GM12891 (cell line): ENCODE measurements around the gene PRG3. TPM values are rescaled to one million over a fixed set of nuclear protein-coding genes. Genes with fewer than 3 reads are reported as not detected.

ENCODE experiments used
- DNase-seq: peaks from one replicate; pipeline ENCODE4 v3.0.0; 2011; ENCODE audit warnings: low spot score; ENCODE audit not compliant: insufficient read length
- FAIRE-seq: peaks from 2 replicates; lab custom pipeline; 2011; peaks lifted over from hg19 to GRCh38; lab: Jason Lieb, UNC
- PAX5 ChIP-seq: IDR thresholded peaks from 2 replicates; pipeline ENCODE4 v1.6.1; 2011; ENCODE audit warnings: low read length, moderate library complexity, mild to moderate bottlenecking; ENCODE audit not compliant: insufficient read depth, severe bottlenecking
- POLR2A ChIP-seq: IDR thresholded peaks from 2 replicates; pipeline ENCODE4 v1.6.1; 2011; ENCODE audit warnings: low read depth, low read length, control low read depth
- POLR2AphosphoS5 ChIP-seq: IDR thresholded peaks from 2 replicates; pipeline ENCODE4 v1.6.1; 2011; ENCODE audit warnings: low read depth, low read length, control low read depth
- POU2F2 ChIP-seq: IDR thresholded peaks from 2 replicates; pipeline ENCODE4 v1.6.1; 2011; ENCODE audit warnings: low read depth, mild to moderate bottlenecking, control low read depth, low read length, moderate library complexity
- SPI1 ChIP-seq: IDR thresholded peaks from 2 replicates; pipeline ENCODE4 v1.6.1; 2011; ENCODE audit warnings: low read depth, low read length, control low read depth
- TAF1 ChIP-seq: IDR thresholded peaks from 2 replicates; pipeline ENCODE4 v1.6.1; 2011; ENCODE audit warnings: low read depth, low read length, control low read depth
- polyA plus RNA-seq: library from polyadenylated mRNA; unstranded; fragments of >200 nt; gene quantifications from one replicate; pipeline ENCODE4 v1.2.1, GENCODE V29; 2012; ENCODE audit warnings: low read depth, missing spikeins, inconsistent platforms; ENCODE audit not compliant: missing spikeins

Gene PRG3
- polyA plus RNA-seq: not detected

GRCh38 chr11:57380975-57381374 is at the start of gene PRG3:
Gene PRG3, minus strand, starts transcription at chr11:57381150. Its CDS starts 442 bp downstream, at chr11:57380708.
- FAIRE-seq: no peak
- TF ChIP-seq SPI1: no peak
- no peak for TF ChIP-seq POU2F2

GRCh38 chr11:57429946-57430345 is 49.0 kb upstream of the PRG3 start:
- no peak for FAIRE-seq
- TF ChIP-seq POU2F2: no peak
- TF ChIP-seq SPI1: no peak
- TF ChIP-seq TAF1: no peak
- TF ChIP-seq POLR2A: no peak
- no peak for TF ChIP-seq PAX5
- TF ChIP-seq POLR2AphosphoS5: no peak
- no peak for DNase-seq

More at GRCh38 chr11:57380975-57381374, at the start of gene PRG3:
- DNase-seq: no peak

- no peak for FAIRE-seq
- TF ChIP-seq SPI1 (no peak), POU2F2 (no peak), TAF1 (no peak), PAX5 (no peak), POLR2A (no peak), POLR2AphosphoS5 (no peak)
- DNase-seq: no peak
Observed at GRCh38 chr11:57428643-57429042, 47.7 kb upstream of the PRG3 start.

- TF ChIP-seq SPI1 (no peak), POLR2A (no peak), POLR2AphosphoS5 (no peak), TAF1 (no peak), PAX5 (no peak), POU2F2 (no peak)
- DNase-seq: no peak
- FAIRE-seq: no peak
Observed at GRCh38 chr11:57427727-57428082, 46.8 kb upstream of the PRG3 start.

- DNase-seq: peak; percentile 58
- TF ChIP-seq POLR2A (peak; percentile 90), TAF1 (peak; percentile 63), POLR2AphosphoS5 (peak; percentile 80), PAX5 (no peak), POU2F2 (no peak), SPI1 (peak; percentile 31; the same call in 1 of the 2 replicates)
- FAIRE-seq: peak; percentile 98
Observed at GRCh38 chr11:57426929-57427726, 46.2 kb upstream of the PRG3 start, which contains the start of gene SLC43A3. Gene SLC43A3, minus strand, starts transcription at chr11:57427121. Its CDS starts 949 bp downstream, at chr11:57426172.

GRCh38 chr11:57426439-57426928 is 45.5 kb upstream of the PRG3 start:
- no peak for TF ChIP-seq PAX5
- no peak for TF ChIP-seq POLR2A
- no peak for TF ChIP-seq POU2F2
- no peak for TF ChIP-seq TAF1
- TF ChIP-seq POLR2AphosphoS5: no peak; the same call in 1 of the 2 replicates
- no peak for TF ChIP-seq SPI1
- no peak for FAIRE-seq
- no peak for DNase-seq

GRCh38 chr11:57425565-57426438 is 44.9 kb upstream of the PRG3 start:
- no peak for DNase-seq
- TF ChIP-seq PAX5: no peak
- no peak for TF ChIP-seq POU2F2
- TF ChIP-seq SPI1: no peak
- no peak for TF ChIP-seq TAF1
- no peak for TF ChIP-seq POLR2A
- no peak for TF ChIP-seq POLR2AphosphoS5
- no peak for FAIRE-seq

GRCh38 chr11:57424792-57425564 is 44.0 kb upstream of the PRG3 start:
- peak; percentile 83 for TF ChIP-seq POU2F2
- peak; percentile 62 for TF ChIP-seq SPI1
- TF ChIP-seq PAX5: no peak
- no peak; the same call in none of the 2 replicates for TF ChIP-seq POLR2AphosphoS5
- peak; percentile 60 for TF ChIP-seq TAF1
- TF ChIP-seq POLR2A: peak; percentile 79
- DNase-seq: peak; percentile 60
- FAIRE-seq: no peak

GRCh38 chr11:57424137-57424791 is 43.3 kb upstream of the PRG3 start:
- no peak for TF ChIP-seq PAX5
- no peak for TF ChIP-seq SPI1
- no peak; the same call in 1 of the 2 replicates for TF ChIP-seq POLR2A
- no peak; the same call in 1 of the 2 replicates for TF ChIP-seq POLR2AphosphoS5
- no peak for TF ChIP-seq POU2F2
- TF ChIP-seq TAF1: no peak
- FAIRE-seq (peak; percentile 82), DNase-seq (no peak)
